HepG2 (cell line): ENCODE results near the gene PARP3. TPM values are rescaled to one million over a fixed set of nuclear protein-coding genes. Genes with fewer than 3 reads are reported as not detected.

Source experiments
- ATAC-seq: fragments of 200-7000 bp; cut with Tn5 transposase; 3 replicates; pipeline ENCODE4 v1.9.1; 2020; ENCODE audit warnings: mild to moderate bottlenecking, moderate library complexity
- BruUV-seq: library from RNA; stranded (reverse); fragments of 400-500 nt; replicated peaks from 2 replicates; lab custom pipeline; 2021; lab: Mats Ljungman, UMichigan
- CTCF ChIA-PET: fragments of 300-600 bp; formaldehyde crosslinking; extraction: SDS; loops from one replicate; lab custom pipeline; 2021; ENCODE audit warnings: low total read pairs, inconsistent platforms, low intra/inter-chr PET ratio; lab: Yijun Ruan, JAX
- POLR2A ChIA-PET: fragments of 350-600 bp; sonication (Branson Sonifier 250); formaldehyde crosslinking; loops from one replicate; lab custom pipeline; 2020; ENCODE audit warnings: antibody characterized with exemption, inconsistent platforms; lab: Yijun Ruan, JAX
- DNase-seq: peaks from one replicate; pipeline ENCODE4 v3.0.0-alpha.2; 2015; ENCODE audit warnings: low spot score
- FAIRE-seq: peaks from 3 replicates; lab custom pipeline; 2011; peaks lifted over from hg19 to GRCh38; lab: Jason Lieb, UNC
- H2AFZ ChIP-seq: one replicate; pipeline ENCODE4 v1.6.1; 2011; ENCODE audit warnings: low read length, inconsistent platforms
- H3K27ac ChIP-seq: fragments of 300-600 bp; 3 replicates; pipeline ENCODE4 v1.8.0; 2011; ENCODE audit warnings: mixed run types, mild to moderate bottlenecking, mixed read lengths, low read length, inconsistent platforms; ENCODE audit not compliant: insufficient read depth; ENCODE audit errors: extremely low read length
- H3K27me3 ChIP-seq, 2 experiments: fragments of 200-600 bp in 1 of 2; 2 replicates in 1 of 2; 3 replicates in 1 of 2; pipeline versions ENCODE4 v1.6.0 to v1.8.0; 2011; ENCODE audit warnings: low read length in 2 of 2, mild to moderate bottlenecking in 2 of 2, moderate library complexity in 2 of 2, inconsistent platforms in 1 of 2; ENCODE audit not compliant: insufficient read depth in 2 of 2, control insufficient read depth in 1 of 2
- H3K36me3 ChIP-seq, 2 experiments: fragments of 200-600 bp in 1 of 2; replicated peaks in 1 of 2; 2 replicates in 1 of 2; 3 replicates in 1 of 2; pipeline versions ENCODE4 v1.5.1 to v1.8.0; 2011; ENCODE audit warnings: low read length in 2 of 2, inconsistent platforms in 1 of 2; ENCODE audit not compliant: insufficient read depth in 2 of 2, control insufficient read depth in 1 of 2
- H3K4me1 ChIP-seq: 2 replicates; pipeline ENCODE4 v1.5.1; 2012; ENCODE audit warnings: low read length, inconsistent platforms; ENCODE audit not compliant: insufficient read depth
- H3K4me2 ChIP-seq: 2 replicates; pipeline ENCODE4 v1.6.0; 2011; ENCODE audit warnings: low read depth, low read length, inconsistent platforms
- H3K4me3 ChIP-seq, 3 experiments: fragments of 200-600 bp in 1 of 3; sonication (generic), shearing (Covaris generic) in 1 of 3; replicated peaks in 1 of 3; 2 replicates each; pipeline ENCODE4 v1.5.1; 2011 to 2016; ENCODE audit warnings: low read length in 3 of 3, inconsistent platforms in 2 of 3, low read depth in 2 of 3, mild to moderate bottlenecking in 2 of 3, control low read depth in 1 of 3, mixed read lengths in 1 of 3; ENCODE audit not compliant: insufficient read depth in 1 of 3
- H3K79me2 ChIP-seq: one replicate; pipeline ENCODE4 v1.6.1; 2011; ENCODE audit warnings: low read length, inconsistent platforms; ENCODE audit not compliant: insufficient read depth
- H3K9ac ChIP-seq: 2 replicates; pipeline ENCODE4 v1.6.0; 2011; ENCODE audit warnings: mild to moderate bottlenecking, low read depth, low read length, inconsistent platforms; ENCODE audit not compliant: insufficient read depth
- H3K9me3 ChIP-seq: 2 replicates; pipeline ENCODE4 v1.5.1; 2012; ENCODE audit warnings: mild to moderate bottlenecking, low read length
- H4K20me1 ChIP-seq: 2 replicates; pipeline ENCODE4 v1.6.0; 2011; ENCODE audit warnings: inconsistent platforms, mild to moderate bottlenecking, low read length, moderate library complexity; ENCODE audit not compliant: insufficient read depth
- AGO2 ChIP-seq: fragments of 200-400 bp; formaldehyde crosslinking; optimal IDR thresholded peaks from 2 replicates; pipeline ENCODE3; 2017; ENCODE audit warnings: mild to moderate bottlenecking, low read depth, low read length, moderate library complexity
- ATRX ChIP-seq: sonication (generic); formaldehyde crosslinking; IDR thresholded peaks from 2 replicates; pipeline ENCODE4 v1.4.0; 2020; ENCODE audit warnings: missing genetic modification reagents, borderline replicate concordance
- CBX1 ChIP-seq: IDR thresholded peaks from one replicate; pipeline ENCODE4 v1.6.1; 2016; ENCODE audit warnings: antibody characterized with exemption, low read depth
- HOXA9 ChIP-seq: sonication (generic); formaldehyde crosslinking; IDR thresholded peaks from 2 replicates; pipeline ENCODE4 v1.8.1; 2022; ENCODE audit warnings: missing genetic modification reagents, mild to moderate bottlenecking, moderate library complexity, borderline replicate concordance
- IRX3 ChIP-seq: sonication (generic); formaldehyde crosslinking; IDR thresholded peaks from 2 replicates; pipeline ENCODE4 v1.8.1; 2023; ENCODE audit warnings: mild to moderate bottlenecking, low read depth, missing genetic modification reagents, borderline replicate concordance
- KAT8 ChIP-seq: IDR thresholded peaks from 2 replicates; pipeline ENCODE4 v1.6.1; 2016; ENCODE audit warnings: missing genetic modification reagents, missing compliant biosample characterization
- PAX8 ChIP-seq: sonication (generic); formaldehyde crosslinking; IDR thresholded peaks from 2 replicates; pipeline ENCODE4 v1.8.0; 2022; ENCODE audit warnings: mild to moderate bottlenecking, missing genetic modification reagents, borderline replicate concordance
- PHF21A ChIP-seq: sonication (generic); formaldehyde crosslinking; IDR thresholded peaks from 2 replicates; pipeline ENCODE4 v1.5.0; 2020; ENCODE audit warnings: mild to moderate bottlenecking, missing genetic modification reagents
- RXRB ChIP-seq: IDR thresholded peaks from 2 replicates; pipeline ENCODE4 v1.6.1; 2016; ENCODE audit warnings: borderline replicate concordance, missing genetic modification reagents, missing compliant biosample characterization
- SOX6 ChIP-seq, 2 experiments: fragments of 450-650 bp in 1 of 2; sonication (generic) in 1 of 2; formaldehyde crosslinking in 1 of 2; IDR thresholded peaks; 2 replicates each; pipeline versions ENCODE4 v1.4.0 to v1.6.1; 2017 to 2020; ENCODE audit warnings: antibody characterized with exemption in 1 of 2, mild to moderate bottlenecking in 1 of 2, missing genetic modification reagents in 1 of 2
- SP1 ChIP-seq, 2 experiments: fragments of 450-650 bp in 1 of 2; sonication (generic) in 1 of 2; formaldehyde crosslinking in 1 of 2; IDR thresholded peaks; 2 replicates each; pipeline versions ENCODE4 v1.4.0 to v1.6.1; 2016 to 2020; ENCODE audit warnings: missing genetic modification reagents in 1 of 2
- ZBTB33 ChIP-seq: sonication (generic); formaldehyde crosslinking; IDR thresholded peaks from 2 replicates; pipeline ENCODE4 v1.4.0; 2020; ENCODE audit warnings: missing genetic modification reagents
- ZBTB38 ChIP-seq: sonication (generic); formaldehyde crosslinking; IDR thresholded peaks from 2 replicates; pipeline ENCODE4 v1.5.1; 2020; ENCODE audit warnings: mild to moderate bottlenecking, missing genetic modification reagents
- ZNF484 ChIP-seq: sonication (generic); formaldehyde crosslinking; IDR thresholded peaks from 2 replicates; pipeline ENCODE4 v1.5.1; 2020; ENCODE audit warnings: mild to moderate bottlenecking, low read depth, missing genetic modification reagents, borderline replicate concordance
- ZNF652 ChIP-seq: IDR thresholded peaks from 2 replicates; pipeline ENCODE4 v1.6.1; 2016; ENCODE audit warnings: low read depth, borderline replicate concordance
- WGBS: methylation state at CpG from one replicate; pipeline ENCODE4 v1.1.6; 2017; ENCODE audit warnings: low lambda C conversion rate; 5-methylcytosine and 5-hydroxymethylcytosine counted together
- in situ Hi-C: cut with HindIII; loops from 2 replicates; pipeline ENCODE4 v1.10.0; 2017; ENCODE audit warnings: low pct_unique_long_range_greater_than_20kb; ENCODE audit not compliant: extremely low pct_ligation_motif_present
- intact Hi-C: fragments of 100-400 bp; cut with micrococcal nuclease; formaldehyde crosslinking; loops from one replicate; pipeline ENCODE4 v1.10.0; 2022; ENCODE audit not compliant: unreplicated experiment
- polyA plus RNA-seq, 8 experiments: library from polyadenylated mRNA; depleted of rRNA in 3 of 8; stranded (reverse) in 7 of 8; unstranded in 1 of 8; fragments of >200 nt; fragmentation: Illumina TruSeq in 4 of 8; extraction: Trizol in 4 of 8; gene quantifications; 2 replicates each; pipeline versions ENCODE4 v1.2.1 to v1.2.3, GENCODE V29; 2011 to 2016; ENCODE audit warnings: low read depth in 4 of 8, missing spikeins in 1 of 8, mixed read lengths in 1 of 8; ENCODE audit not compliant: insufficient read depth in 1 of 8
- total RNA-seq, 5 experiments: library from RNA; depleted of rRNA; stranded (reverse); fragments of >200 nt; fragmentation: Illumina TruSeq; extraction: Trizol; gene quantifications; 2 replicates each; pipeline ENCODE4 v1.2.3, GENCODE V29; 2016; ENCODE audit warnings: low read depth in 1 of 5
- TF ChIP-seq, protein P1 (sequence below): IDR thresholded peaks from 2 replicates; pipeline ENCODE4 v1.6.1; 2016; ENCODE audit warnings: missing biosample characterization, missing genetic modification reagents, low read depth

PARP3 gene
- total and polyA plus RNA-seq, 2 of the 13 experiments (the other 11 are each of a cell fraction or from before 2014, with no cell fraction given): 11.2 to 21.5 TPM

DNA sequence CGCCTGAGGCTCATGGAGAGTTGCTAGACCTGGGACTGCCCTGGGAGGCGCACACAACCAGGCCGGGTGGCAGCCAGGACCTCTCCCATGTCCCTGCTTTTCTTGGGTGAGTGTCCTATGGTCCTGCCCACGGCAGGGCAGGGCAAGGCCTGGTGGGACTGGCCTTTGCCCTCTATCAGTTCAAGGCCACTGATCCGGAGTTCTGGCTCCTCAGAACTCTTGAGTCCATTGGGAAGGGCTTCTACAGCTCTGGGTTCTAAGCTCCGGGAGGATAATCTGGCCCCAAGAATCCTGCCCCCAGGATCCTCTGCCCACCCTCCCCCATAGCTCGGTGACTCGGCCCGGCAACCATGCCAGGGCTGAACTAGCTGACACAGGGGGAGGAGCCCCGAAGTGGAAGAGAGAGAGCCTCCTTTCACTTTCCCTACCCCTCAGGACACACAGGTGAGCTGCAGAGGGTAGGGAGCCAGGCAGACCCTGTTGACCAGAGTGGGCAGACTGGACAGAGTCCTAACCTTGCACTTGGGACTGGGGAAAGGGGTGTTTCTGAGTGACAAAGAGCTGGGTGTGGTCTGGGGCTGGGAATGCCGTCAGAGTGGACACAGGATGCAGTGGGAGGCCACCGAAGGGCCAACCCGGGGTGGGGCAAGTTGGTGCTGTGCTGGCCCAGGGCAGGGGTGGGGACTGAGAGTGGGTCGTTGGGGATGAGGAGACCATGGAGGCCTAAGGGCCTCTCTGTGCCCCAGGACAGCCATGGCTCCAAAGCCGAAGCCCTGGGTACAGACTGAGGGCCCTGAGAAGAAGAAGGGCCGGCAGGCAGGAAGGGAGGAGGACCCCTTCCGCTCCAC, 664 bp downstream of the PARP3 start (continued):
- no peak for TF ChIP-seq PHF21A (CRISPR knock-in tag)
- TF ChIP-seq SP1 (IDR thresholded peaks at IDR 0.05): no peak
- TF ChIP-seq SP1 (CRISPR knock-in tag; IDR thresholded peaks at IDR 0.05): no peak
- no peak for TF ChIP-seq RXRB (CRISPR knock-in tag)
- TF ChIP-seq ZNF652: no peak
- no peak for TF ChIP-seq SOX6 (IDR thresholded peaks at IDR 0.05)
- no peak for TF ChIP-seq SOX6 (CRISPR knock-in tag; IDR thresholded peaks at IDR 0.05)
- TF ChIP-seq, protein P1, sequence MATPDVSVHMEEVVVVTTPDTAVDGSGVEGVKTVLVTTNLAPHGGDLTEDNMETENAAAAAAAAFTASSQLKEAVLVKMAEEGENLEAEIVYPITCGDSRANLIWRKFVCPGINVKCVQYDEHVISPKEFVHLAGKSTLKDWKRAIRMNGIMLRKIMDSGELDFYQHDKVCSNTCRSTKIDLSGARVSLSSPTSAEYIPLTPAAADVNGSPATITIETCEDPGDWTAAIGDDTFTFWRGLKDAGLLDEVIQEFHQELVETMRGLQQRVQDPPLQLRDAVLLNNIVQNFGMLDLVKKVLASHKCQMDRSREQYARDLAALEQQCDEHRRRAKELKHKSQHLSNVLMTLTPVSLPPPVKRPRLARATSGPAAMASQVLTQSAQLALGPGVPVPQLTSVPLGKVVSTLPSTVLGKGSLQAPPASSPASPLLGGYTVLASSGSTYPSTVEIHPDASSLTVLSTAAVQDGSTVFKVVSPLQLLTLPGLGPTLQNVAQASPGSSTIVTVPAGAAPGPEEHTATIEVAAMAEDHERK (CRISPR knock-in tag): no peak

DNA sequence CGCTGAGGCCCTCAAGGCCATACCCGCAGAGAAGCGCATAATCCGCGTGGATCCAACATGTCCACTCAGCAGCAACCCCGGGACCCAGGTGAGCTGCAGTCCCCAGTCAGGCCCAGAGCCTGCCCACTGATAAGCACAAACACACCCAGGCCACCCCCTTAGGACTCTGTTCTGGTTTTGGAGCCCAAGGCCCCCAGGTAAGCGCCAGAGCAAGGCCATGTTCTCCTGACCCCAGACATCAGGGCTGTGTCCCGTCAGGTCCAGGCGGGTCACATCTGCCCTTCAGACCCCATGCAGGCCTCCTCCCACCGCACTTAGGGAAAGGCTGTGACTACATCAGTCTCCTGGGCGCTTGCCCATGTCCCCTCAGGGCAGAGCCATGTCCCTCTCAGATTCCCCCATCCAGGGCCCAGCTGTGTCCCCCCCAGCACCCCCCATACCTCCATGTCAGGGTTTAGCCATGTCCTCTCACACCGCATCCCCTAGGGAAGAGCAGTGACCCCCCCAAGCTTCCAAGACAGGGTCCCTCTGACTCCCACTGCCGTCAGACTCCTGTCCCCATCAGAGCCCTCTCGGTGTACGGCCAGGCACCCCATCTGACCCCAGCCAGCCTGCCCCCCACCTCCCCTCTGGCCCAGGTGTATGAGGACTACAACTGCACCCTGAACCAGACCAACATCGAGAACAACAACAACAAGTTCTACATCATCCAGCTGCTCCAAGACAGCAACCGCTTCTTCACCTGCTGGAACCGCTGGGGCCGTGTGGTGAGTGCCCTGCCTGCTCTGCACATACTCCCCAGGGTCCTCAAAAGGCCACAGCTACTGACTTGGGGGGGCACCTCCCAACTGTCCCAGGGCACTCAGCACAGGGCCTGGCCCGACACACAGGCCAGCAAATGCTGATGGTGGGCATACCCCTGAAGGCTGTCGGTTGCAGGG, 1.6 kb downstream of the PARP3 start:
- peaks cover under 1% of the 10 kb centered on the region in 2 experiments; a peak in 2 of 5 replicates for H3K36me3 ChIP-seq
- no peaks in the 10 kb centered on the region; the same call in 1 of the 2 replicates for H4K20me1 ChIP-seq
- WGBS: 95% methylated on average over 9 of the region's 21 CpGs
- no peak for ATAC-seq
- in situ Hi-C loops (no loop called here), intact Hi-C loops (loop anchor here (2.0 kb wide), 2 partner anchors 39 to 51 kb away; partner anchors contain the start of genes ACY1 and RPL29)
- peaks cover 24% of the 10 kb centered on the region for H3K79me2 ChIP-seq
- H3K27me3 ChIP-seq: no peaks in the 10 kb centered on the region; a peak in 1 of 5 replicates
- no peak for DNase-seq
- no peak for FAIRE-seq
- no TSS peak for BruUV-seq
- peaks cover 32% of the 10 kb centered on the region for H3K4me1 ChIP-seq
- no peak overlapping the region for H2AFZ ChIP-seq
- peak overlapping the region in 1 of 3 experiments; percentile 80; a peak in 3 of 6 replicates for H3K4me3 ChIP-seq
- ChIA-PET CTCF (interaction anchor here (2.1 kb wide), 1 partner anchor 31 kb away, joined by 34 read pairs; the partner anchor contains the start of genes ABHD14A and ABHD14B), POLR2A (interaction anchor here (0.8 to 4.5 kb wide), 15 partner anchors 8 to 559 kb away, joined by 3 to 173 read pairs (median 11); partner anchors contain the start of genes ABHD14A, ABHD14B, ACY1 and DCAF1)
- H3K27ac ChIP-seq: peak overlapping the region; percentile 93
- no peaks in the 10 kb centered on the region for H3K9me3 ChIP-seq
- peak overlapping the region; percentile 94 for H3K4me2 ChIP-seq
- H3K9ac ChIP-seq: peak overlapping the region; percentile 93
- TF ChIP-seq ZBTB33 (CRISPR knock-in tag) (peak; percentile 88), ZNF484 (CRISPR knock-in tag) (no peak), CBX1 (no peak), ATRX (CRISPR knock-in tag) (no peak), HOXA9 (CRISPR knock-in tag) (no peak), ZBTB38 (CRISPR knock-in tag) (0 out of 2 replicates have a peak, but pooled peaks have one; percentile 49), IRX3 (no peak), AGO2 (peak; percentile 21), PAX8 (CRISPR knock-in tag) (0 out of 2 replicates have a peak, but pooled peaks have one; percentile 25), KAT8 (no peak)
